CD1c-positive myeloid dendritic cell (primary cell): ENCODE measurements around the gene CTNNA2.

ENCODE experiments used
- DNase-seq: peaks from one replicate; pipeline ENCODE4 v3.0.0-alpha.2; 2016; ENCODE audit errors: extremely low spot score

Gene CTNNA2

GRCh38 chr2:79855264-79856006, 342.6 kb downstream of the CTNNA2 start:
- no peak for DNase-seq

- DNase-seq, result no peak
These were observed 345.0 kb downstream of the CTNNA2 start for GRCh38 chr2:79857888-79858287.

DNA sequence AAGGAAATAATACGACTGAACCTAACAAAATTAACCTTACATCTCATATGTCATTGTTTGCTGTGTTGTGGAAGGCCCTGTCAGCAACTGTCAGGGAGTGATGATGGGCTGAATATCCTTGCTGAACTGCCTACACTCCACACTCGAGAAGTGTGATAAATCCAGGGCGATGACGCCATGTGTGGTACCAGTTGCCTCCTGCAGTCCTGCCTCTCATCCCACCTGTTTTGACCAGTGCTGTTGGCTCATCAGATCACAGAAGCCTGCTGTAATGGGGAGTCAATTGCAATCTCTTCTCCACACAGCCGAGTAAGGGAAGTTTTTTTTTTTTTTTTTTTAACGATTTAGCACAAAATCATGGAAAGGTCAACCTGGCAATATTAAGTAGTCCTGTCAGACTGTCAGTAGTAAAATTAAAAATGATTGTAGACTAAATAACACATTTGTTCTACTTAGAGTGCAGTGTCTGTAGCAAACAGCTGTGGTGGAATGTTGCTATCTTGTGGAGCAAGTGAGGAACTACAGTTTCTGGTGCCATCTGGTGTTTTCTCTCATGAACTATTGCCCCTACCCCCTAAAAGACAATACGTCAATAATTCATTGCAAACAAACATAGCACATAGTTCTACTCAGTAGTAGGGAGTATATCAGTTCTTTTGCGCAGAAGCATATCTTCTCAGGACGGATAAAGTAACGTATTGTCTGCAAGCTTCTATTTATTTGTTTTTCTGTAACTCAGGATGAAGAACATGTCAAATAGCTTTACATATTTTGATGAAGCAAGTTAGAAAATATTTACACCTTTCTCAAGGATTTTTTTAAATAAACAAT, 347.6 kb downstream of the CTNNA2 start:
- no peak for DNase-seq

DNA sequence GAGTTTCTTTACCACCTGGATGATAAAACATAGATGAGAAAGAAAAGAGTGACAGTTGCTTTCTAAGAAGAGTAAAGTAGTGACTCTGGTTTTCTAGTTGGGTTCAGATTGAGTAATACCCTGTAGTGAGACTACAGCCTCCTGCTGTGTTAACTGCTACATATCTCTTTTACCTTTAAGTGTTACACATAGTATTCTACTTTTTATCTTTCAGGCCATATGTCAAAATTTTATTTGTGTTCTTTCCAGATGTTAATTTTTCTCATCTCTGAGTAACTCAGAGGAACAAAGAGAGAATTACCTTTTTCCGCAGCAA, 348.2 kb downstream of the CTNNA2 start:
- DNase-seq, result no peak

GRCh38 chr2:79862756-79863155, 349.9 kb downstream of the CTNNA2 start:
- no peak for DNase-seq

DNA sequence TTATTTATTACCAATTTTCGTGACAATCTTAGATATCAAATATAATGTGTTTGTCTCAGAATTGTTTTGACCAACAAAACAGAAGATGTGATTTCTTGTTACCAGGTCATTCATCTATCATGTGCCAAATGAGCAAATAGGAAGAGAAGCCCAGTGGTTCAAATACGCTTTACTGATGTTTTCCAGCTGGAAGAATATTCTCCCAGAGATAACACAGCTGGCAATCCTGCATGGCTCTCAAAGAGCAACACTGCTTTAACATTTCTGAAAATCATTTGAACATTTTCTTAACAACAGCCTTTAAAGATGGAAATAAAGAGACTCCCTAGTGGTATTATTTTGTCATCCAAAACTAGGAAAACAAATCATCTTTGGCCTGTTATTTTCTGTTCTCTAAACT, 359.8 kb downstream of the CTNNA2 start:
- no peak for DNase-seq

- DNase-seq, result no peak
These were observed 361.2 kb downstream of the CTNNA2 start for GRCh38 chr2:79874015-79874414.

- no peak for DNase-seq
These were observed 363.6 kb downstream of the CTNNA2 start for GRCh38 chr2:79876430-79876829.

DNA sequence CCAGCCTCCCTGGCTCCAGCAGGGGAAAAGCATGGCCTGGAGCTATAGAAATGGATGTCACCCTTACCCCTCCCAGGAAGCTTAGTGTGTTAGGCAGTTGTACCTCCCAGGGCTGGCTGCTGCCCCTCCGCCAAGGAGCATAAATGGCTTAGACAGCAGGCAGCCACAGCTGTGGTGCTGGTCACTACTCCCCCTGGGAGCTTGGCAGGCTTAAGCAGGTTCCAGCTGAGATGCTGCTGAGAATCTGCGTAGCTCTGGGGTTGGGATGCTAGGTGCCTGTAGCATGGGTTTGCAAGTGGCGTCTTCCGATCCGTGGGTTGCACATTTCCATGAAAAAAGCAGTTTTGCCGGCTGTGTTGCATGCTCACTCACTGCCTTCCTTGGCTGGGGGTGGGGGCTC, 369.7 kb downstream of the CTNNA2 start:
- no peak for DNase-seq

DNA sequence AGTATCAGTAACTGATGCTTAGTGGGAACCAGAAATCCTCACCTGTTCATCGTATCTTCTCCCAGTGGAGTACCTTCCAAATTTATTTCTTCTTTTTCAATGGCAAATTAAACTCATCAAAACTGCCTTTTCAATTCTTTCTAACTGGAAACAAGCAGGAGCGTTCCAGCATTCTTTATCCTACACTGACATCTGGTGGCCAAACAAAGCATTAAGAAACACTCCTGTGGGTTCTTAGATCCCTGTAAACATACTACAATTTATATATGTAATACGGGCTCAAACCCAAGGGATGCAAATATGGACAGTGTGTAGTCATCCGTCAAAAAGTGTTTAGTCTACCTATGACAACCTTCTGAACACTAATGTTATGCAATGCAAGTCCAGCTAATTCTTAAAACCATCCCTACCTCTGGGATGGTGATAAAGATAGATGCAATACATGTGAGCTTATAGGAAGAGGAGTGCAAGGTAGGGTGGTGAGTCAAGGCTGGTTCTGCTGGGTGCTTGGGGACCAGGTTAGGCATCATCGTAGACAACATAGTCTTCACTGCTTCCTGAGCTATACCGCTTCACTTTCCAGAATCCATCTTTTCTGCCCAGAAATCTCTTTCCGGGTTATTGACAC, 375.0 kb downstream of the CTNNA2 start:
- peak; percentile 38 for DNase-seq

DNA sequence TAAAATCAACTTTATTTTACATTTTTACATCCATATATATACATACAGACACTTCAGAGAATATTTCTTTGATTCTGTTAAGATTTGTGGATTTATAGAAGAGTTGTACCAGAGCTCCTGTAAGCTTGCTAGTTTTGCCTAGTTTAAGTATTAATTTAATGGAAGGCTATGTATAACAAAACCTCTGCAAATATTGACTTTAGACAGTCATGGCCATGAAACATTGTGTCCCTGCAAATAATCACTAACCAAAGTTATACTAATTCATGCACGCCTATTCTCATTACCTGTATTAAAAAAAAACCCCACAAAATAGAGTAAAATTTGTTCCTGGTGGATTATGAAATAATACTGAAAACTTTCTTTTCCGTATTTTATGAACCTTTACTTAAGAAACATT, 379.3 kb downstream of the CTNNA2 start:
- no peak for DNase-seq

- no peak for DNase-seq
These were observed 386.3 kb downstream of the CTNNA2 start for GRCh38 chr2:79899196-79899595.

- DNase-seq, result no peak
These were observed 388.3 kb downstream of the CTNNA2 start for GRCh38 chr2:79901161-79901560.

GRCh38 chr2:79903222-79904000, 390.6 kb downstream of the CTNNA2 start:
- no peak for DNase-seq

DNA sequence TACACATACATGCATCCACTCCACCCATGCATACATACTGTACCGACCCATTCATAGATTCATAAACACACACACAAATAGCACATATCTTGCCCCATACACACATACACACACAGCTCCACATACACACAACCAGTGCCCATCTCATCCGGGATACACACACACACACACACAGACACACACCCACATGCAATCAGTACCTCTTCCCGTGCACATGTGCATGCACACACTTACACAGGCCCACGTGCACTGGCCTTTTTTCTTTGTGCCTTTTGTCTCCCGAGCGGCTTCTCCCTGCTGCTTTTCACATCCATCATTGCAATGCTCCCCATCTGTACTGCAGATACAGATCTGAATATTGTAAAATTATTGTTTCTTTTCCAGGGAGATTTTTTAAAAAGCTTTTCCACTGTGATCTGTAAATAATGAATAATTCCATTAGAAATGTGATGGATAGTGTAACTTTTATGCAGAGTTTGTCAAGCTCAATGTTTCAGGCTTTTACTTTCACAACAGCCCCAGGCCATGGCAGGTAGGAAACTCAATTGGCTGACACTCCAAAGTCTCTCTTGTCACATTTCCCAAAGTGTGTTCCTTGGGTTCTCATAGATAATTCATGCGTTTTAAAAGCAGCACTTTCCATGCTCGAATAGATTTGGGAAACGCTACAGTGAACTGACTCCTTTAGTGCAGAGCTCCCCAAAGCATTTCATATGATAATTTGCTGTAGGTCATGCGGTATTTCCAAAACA, 393.5 kb downstream of the CTNNA2 start:
- no peak for DNase-seq

- no peak for DNase-seq
These were observed 396.7 kb downstream of the CTNNA2 start for GRCh38 chr2:79909521-79909920.

- no peak for DNase-seq
These were observed 397.8 kb downstream of the CTNNA2 start for GRCh38 chr2:79910643-79911042.

DNA sequence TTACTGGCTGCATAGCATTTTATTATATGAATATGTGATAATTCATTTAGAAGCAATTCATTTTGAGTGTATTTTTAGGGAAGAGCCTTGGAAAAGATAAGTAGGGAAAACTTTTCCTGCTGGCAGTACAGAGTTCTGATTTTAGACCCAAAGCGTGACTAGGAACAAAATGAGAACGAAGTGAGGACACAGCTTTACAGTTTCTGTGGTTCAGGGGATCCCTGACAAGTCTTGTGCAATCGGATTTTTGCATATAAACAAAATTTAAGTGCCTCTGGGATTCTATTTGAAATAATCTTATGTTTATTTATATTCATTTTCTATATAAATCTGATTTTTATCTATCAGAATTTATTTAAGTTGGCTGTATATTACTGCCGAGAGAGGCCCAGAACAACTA, 402.6 kb downstream of the CTNNA2 start:
- no peak for DNase-seq

- no peak for DNase-seq
These were observed 403.4 kb downstream of the CTNNA2 start for GRCh38 chr2:79916285-79916684.

- DNase-seq, result no peak
These were observed 407.7 kb downstream of the CTNNA2 start for GRCh38 chr2:79920512-79921076.

DNA sequence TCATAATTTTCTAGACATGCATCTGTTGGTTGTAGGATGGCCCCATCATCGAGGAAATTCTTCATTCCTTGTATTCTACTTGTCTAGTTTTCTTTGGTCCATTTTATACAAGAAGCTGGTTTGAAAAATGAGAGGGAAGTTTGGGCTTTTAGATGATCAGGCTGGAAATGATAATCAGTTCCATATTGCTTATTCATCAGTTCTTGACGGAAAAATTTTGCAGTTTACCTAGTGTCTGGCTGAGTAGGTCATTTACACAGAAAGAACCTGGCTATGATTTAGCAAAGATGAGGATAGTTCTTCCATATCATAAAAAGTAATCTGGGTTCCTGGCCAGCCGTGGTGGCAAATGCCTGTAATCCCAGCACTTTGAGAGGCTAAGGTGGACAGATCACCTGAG, 416.8 kb downstream of the CTNNA2 start:
- no peak for DNase-seq
